Uterus (tissue), 4 donors: Measurements from ENCODE around the gene PRR35. TPM values are rescaled to one million over a fixed set of nuclear protein-coding genes. Genes with fewer than 3 reads are reported as not detected.

ENCODE experiments used
- DNase-seq, 2 donors: peaks; one replicate each; pipeline ENCODE4 v3.0.0-alpha.2; 2019 to 2020
- H3K27ac ChIP-seq, 2 donors: fragments of 200-600 bp; sonication (generic); 1 replicate in 1 of 2; 2 replicates in 1 of 2; pipeline ENCODE4 v1.5.1; 2016 to 2018
- H3K27me3 ChIP-seq, 2 donors: fragments of 200-600 bp; sonication (generic); one replicate each; pipeline ENCODE4 v1.5.1; 2018 to 2019; ENCODE audit warnings: control low read depth in 1 of 2
- H3K36me3 ChIP-seq, 2 donors: fragments of 200-600 bp; sonication (generic); one replicate each; pipeline ENCODE4 v1.5.1; 2019; ENCODE audit warnings: control low read depth in 1 of 2
- H3K4me1 ChIP-seq, 2 donors: fragments of 200-600 bp; sonication (generic); one replicate each; pipeline ENCODE4 v1.5.1; 2018 to 2019; ENCODE audit warnings: control low read depth in 1 of 2
- H3K4me3 ChIP-seq, 2 donors: fragments of 200-600 bp; sonication (generic); 1 replicate in 1 of 2; 2 replicates in 1 of 2; pipeline ENCODE4 v1.5.1; 2018 to 2019; ENCODE audit warnings: mild to moderate bottlenecking in 1 of 2
- H3K9me3 ChIP-seq, 2 donors: fragments of 200-600 bp; sonication (generic); one replicate each; pipeline ENCODE4 v1.5.1; 2019; ENCODE audit warnings: control low read depth in 1 of 2
- CTCF ChIP-seq, 4 experiments: fragments of 200-600 bp in 2 of 4; fragments of 450-650 bp in 2 of 4; sonication (generic) in 2 of 4; IDR thresholded peaks; one replicate each; pipeline ENCODE4 v1.5.1; 2016 to 2019; ENCODE audit warnings: antibody characterized with exemption in 4 of 4, mild to moderate bottlenecking in 2 of 4, moderate library complexity in 1 of 4
- POLR2A ChIP-seq, 2 donors: fragments of 450-650 bp; IDR thresholded peaks; one replicate each; pipeline ENCODE4 v1.6.1; 2016; ENCODE audit warnings: antibody characterized with exemption in 2 of 2, mild to moderate bottlenecking in 1 of 2, moderate library complexity in 1 of 2
- intact Hi-C: fragments of 100-400 bp; cut with DNase I; formaldehyde crosslinking; loops from one replicate; pipeline ENCODE4 v1.15.1; 2023; ENCODE audit warnings: low total_unique reads
- total RNA-seq, 4 donors: library from RNA; depleted of rRNA in 3 of 4; stranded (reverse); fragments of >200 nt in 3 of 4; gene quantifications; one replicate each; pipeline versions ENCODE4 v1.1.0 to v1.2.4, GENCODE V29; 2014 to 2023
- donor health status: DM: yes; HTN: yes; CAD: no.

PRR35 gene
- total RNA-seq, 4 donors from 2014 or later: not detected

- DNase-seq: no peak
- H3K9me3 ChIP-seq: no peaks in the 10 kb centered on the region
- no peak overlapping the region for H3K27ac ChIP-seq
- intact Hi-C loops: no loop called here
- no peaks in the 10 kb centered on the region for H3K27me3 ChIP-seq
- no peak for TF ChIP-seq POLR2A (IDR thresholded peaks at IDR 0.05)
- TF ChIP-seq CTCF (IDR thresholded peaks at IDR 0.05): no peak
- H3K4me3 ChIP-seq: no peak overlapping the region
- H3K36me3 ChIP-seq: no peaks in the 10 kb centered on the region
- H3K4me1 ChIP-seq: peaks cover 0 to 7% of the 10 kb centered on the region in 2 donors
Observed at GRCh38 chr16:582614-583331, 22.6 kb downstream of the PRR35 start.

GRCh38 chr16:583470-583814 lies 23.2 kb downstream of the PRR35 start:
- TF ChIP-seq POLR2A (IDR thresholded peaks at IDR 0.05): no peak
- TF ChIP-seq CTCF (IDR thresholded peaks at IDR 0.05): no peak
- Histone ChIP-seq H3K4me1 (peaks cover 0 to 13% of the 10 kb centered on the region in 2 donors), H3K9me3 (no peaks in the 10 kb centered on the region), H3K4me3 (no peak overlapping the region), H3K27me3 (no peaks in the 10 kb centered on the region), H3K27ac (no peak overlapping the region), H3K36me3 (no peaks in the 10 kb centered on the region)
- no peak for DNase-seq
- intact Hi-C loops: no loop called here

DNA sequence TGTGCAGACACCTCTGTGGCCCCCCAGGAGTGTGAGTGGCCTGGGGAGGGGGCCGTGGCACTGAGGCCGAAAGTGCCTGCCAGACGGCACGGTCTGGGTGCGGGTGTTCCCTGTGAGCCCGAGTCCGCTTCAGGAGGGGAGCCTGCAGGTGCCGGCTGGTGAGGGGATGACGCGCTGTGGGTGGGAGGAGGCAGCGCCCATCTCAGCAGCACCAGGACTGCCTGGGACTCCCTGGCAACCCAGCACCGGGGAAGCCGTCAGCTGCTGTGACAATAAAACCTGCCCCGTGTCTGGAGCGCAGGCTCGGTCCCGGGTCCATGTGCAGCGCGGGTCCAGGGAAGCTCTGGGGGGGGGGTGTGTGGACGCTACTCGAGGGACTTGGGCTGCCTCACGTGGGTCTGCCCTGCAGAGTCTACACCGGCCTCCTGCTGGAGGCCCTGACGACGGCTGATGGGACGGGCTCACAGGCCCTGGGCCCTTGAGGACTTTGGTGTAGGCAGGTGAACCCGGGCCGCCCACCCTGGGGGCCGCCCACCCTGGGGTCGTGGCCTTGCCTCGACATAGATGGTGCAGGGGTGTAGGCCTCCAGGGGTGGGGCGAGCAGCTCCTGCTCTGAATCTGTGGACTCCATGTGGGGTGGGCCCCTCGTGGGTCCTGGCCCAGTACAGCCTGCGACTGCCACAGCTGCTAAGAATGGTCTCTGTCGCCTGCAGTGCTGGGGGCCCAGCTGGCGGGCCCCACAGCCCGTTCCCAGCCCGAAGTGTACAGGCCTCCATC lies 23.8 kb downstream of the PRR35 start:
- DNase-seq: peak in 1 of 2 donors; percentile 23
- H3K9me3 ChIP-seq: no peaks in the 10 kb centered on the region
- peaks cover 0 to 15% of the 10 kb centered on the region in 2 donors for H3K4me1 ChIP-seq
- no peak overlapping the region for H3K27ac ChIP-seq
- no peak for TF ChIP-seq CTCF (IDR thresholded peaks at IDR 0.05)
- no peak for TF ChIP-seq POLR2A (IDR thresholded peaks at IDR 0.05)
- no peaks in the 10 kb centered on the region for H3K36me3 ChIP-seq
- no peak overlapping the region for H3K4me3 ChIP-seq
- no peaks in the 10 kb centered on the region for H3K27me3 ChIP-seq
- intact Hi-C loops: no loop called here

- H3K27me3 ChIP-seq: no peaks in the 10 kb centered on the region
- TF ChIP-seq CTCF (IDR thresholded peaks at IDR 0.05) (no peak), POLR2A (IDR thresholded peaks at IDR 0.05) (no peak)
- no peaks in the 10 kb centered on the region for H3K36me3 ChIP-seq
- no peak overlapping the region for H3K4me3 ChIP-seq
- intact Hi-C loops: no loop called here
- no peaks in the 10 kb centered on the region for H3K9me3 ChIP-seq
- H3K27ac ChIP-seq: no peak overlapping the region
- peaks cover 0 to 15% of the 10 kb centered on the region in 2 donors for H3K4me1 ChIP-seq
- DNase-seq: peak in 1 of 2 donors; percentile 22
Observed at GRCh38 chr16:585351-585750, 25.2 kb downstream of the PRR35 start.

DNA sequence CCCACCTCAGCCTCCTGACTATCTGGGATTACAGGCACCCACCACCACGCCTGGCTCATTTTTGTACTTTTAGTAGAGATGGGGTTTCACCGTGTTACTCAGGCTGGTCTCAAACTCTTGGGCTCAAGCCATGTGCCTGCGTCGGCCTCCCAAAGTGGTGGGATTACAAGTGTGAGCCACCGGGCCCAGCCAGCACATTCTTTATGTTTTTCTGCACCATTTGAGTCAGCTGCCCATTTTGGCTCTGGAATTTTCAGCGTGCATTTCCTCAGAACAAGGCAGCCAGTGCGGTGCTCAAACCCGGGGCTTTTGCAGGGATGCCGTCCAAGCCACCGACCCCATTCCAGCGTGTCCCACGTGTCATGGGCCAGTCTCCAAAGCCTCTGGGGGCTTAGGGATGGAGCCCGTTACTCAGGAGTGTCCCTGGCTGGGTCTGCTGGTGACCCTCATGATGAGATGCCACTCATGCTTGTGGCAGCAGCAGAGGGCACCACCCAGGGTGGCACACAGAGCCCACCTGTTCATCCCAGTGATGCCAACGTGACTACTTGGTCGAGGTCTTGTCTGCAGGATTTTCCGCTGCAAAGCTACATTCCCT lies 26.0 kb downstream of the PRR35 start:
- Histone ChIP-seq H3K36me3 (no peaks in the 10 kb centered on the region), H3K9me3 (no peaks in the 10 kb centered on the region), H3K27me3 (no peaks in the 10 kb centered on the region), H3K4me1 (peaks cover 0 to 18% of the 10 kb centered on the region in 2 donors), H3K27ac (no peak overlapping the region), H3K4me3 (no peak overlapping the region)
- intact Hi-C loops: no loop called here
- peak in 1 of 2 donors; percentile 14 for DNase-seq
- TF ChIP-seq CTCF (IDR thresholded peaks at IDR 0.05) (no peak), POLR2A (IDR thresholded peaks at IDR 0.05) (no peak)
